ENCODE results near the gene VSNL1. TPM values are rescaled to one million over a fixed set of nuclear protein-coding genes. Genes with fewer than 3 reads are reported as not detected.

VSNL1 gene
- total RNA-seq, 1 donor from 2014 or later, result not detected

GRCh38 chr2:17625446-17625845, 85.0 kb downstream of the VSNL1 start:
- no peak overlapping the region for H3K4me3 ChIP-seq (ENCODE audit: low read depth, low read length)
- no peak for TF ChIP-seq CTCF (conservative IDR thresholded peaks at IDR 0.05; ENCODE audit: low read depth, low read length)
- no peak for DNase-seq (ENCODE audit: low read depth)

- TF ChIP-seq CTCF (conservative IDR thresholded peaks at IDR 0.05; ENCODE audit: low read depth, low read length), result no peak
- H3K4me3 ChIP-seq (ENCODE audit: low read depth, low read length), result no peak overlapping the region
- no peak for DNase-seq (ENCODE audit: low read depth)
Measured at GRCh38 chr2:17626986-17627385, 86.5 kb downstream of the VSNL1 start.

GRCh38 chr2:17627434-17627833, 86.9 kb downstream of the VSNL1 start:
- TF ChIP-seq CTCF (conservative IDR thresholded peaks at IDR 0.05; ENCODE audit: low read depth, low read length), result no peak
- no peak overlapping the region for H3K4me3 ChIP-seq (ENCODE audit: low read depth, low read length)
- no peak for DNase-seq (ENCODE audit: low read depth)

GRCh38 chr2:17628349-17629261, 88.1 kb downstream of the VSNL1 start:
- H3K4me3 ChIP-seq (ENCODE audit: low read depth, low read length), result no peak overlapping the region
- TF ChIP-seq CTCF (conservative IDR thresholded peaks at IDR 0.05; ENCODE audit: low read depth, low read length), result no peak
- DNase-seq (ENCODE audit: low read depth), result no peak

- no peak overlapping the region for H3K4me3 ChIP-seq (ENCODE audit: low read depth, low read length)
- no peak for TF ChIP-seq CTCF (conservative IDR thresholded peaks at IDR 0.05; ENCODE audit: low read depth, low read length)
- no peak for DNase-seq (ENCODE audit: low read depth)
Measured at GRCh38 chr2:17630089-17630488, 89.6 kb downstream of the VSNL1 start.

- no peak for TF ChIP-seq CTCF (conservative IDR thresholded peaks at IDR 0.05; ENCODE audit: low read depth, low read length)
- H3K4me3 ChIP-seq (ENCODE audit: low read depth, low read length), result no peak overlapping the region
- DNase-seq (ENCODE audit: low read depth), result no peak
Measured at GRCh38 chr2:17634997-17635396, 94.5 kb downstream of the VSNL1 start.

- DNase-seq (ENCODE audit: low read depth), result no peak
- no peak for TF ChIP-seq CTCF (conservative IDR thresholded peaks at IDR 0.05; ENCODE audit: low read depth, low read length)
- no peak overlapping the region for H3K4me3 ChIP-seq (ENCODE audit: low read depth, low read length)
Measured at GRCh38 chr2:17636257-17636656, 95.8 kb downstream of the VSNL1 start.

All from epithelial cell of proximal tubule (primary cell).